HCT116 (cell line): ENCODE data around the gene FGF8.

Experiments
- CEBPB ChIP-seq: IDR thresholded peaks from 2 replicates; pipeline ENCODE4 v1.6.1; 2012; ENCODE audit warnings: low read depth
- EZH2 ChIP-seq: fragments of 200-600 bp; sonication (generic); IDR thresholded peaks from 2 replicates; pipeline ENCODE4 v1.6.1; 2017; ENCODE audit warnings: antibody characterized with exemption, mixed run types
- EZH2phosphoT487 ChIP-seq: fragments of 200-600 bp; IDR thresholded peaks from 2 replicates; pipeline ENCODE4 v1.6.1; 2018; ENCODE audit warnings: antibody characterized with exemption, borderline replicate concordance
- POLR2A ChIP-seq: IDR thresholded peaks from 2 replicates; pipeline ENCODE4 v1.7.0; 2011; ENCODE audit warnings: borderline replicate concordance; ENCODE audit not compliant: insufficient read depth, insufficient read length; ENCODE audit errors: extremely low read depth
- POLR2AphosphoS5 ChIP-seq: IDR thresholded peaks from 2 replicates; pipeline ENCODE4 v1.6.1; 2011; ENCODE audit warnings: mild to moderate bottlenecking, low read depth, low read length, moderate library complexity
- ZNF274 ChIP-seq: fragments of 200-500 bp; sonication (Bioruptor generic); IDR thresholded peaks from 2 replicates; pipeline ENCODE4 v1.6.1; 2014; ENCODE audit warnings: mild to moderate bottlenecking, low read depth, low read length, inconsistent platforms
- TF ChIP-seq, protein P1 (sequence below), 3 experiments: fragments of 200-600 bp in 1 of 3; sonication (generic) in 1 of 3; IDR thresholded peaks in 2 of 3; conservative IDR thresholded peaks in 1 of 3; 2 replicates each; pipeline ENCODE4 v1.5.1; 2012 to 2017; ENCODE audit warnings: low read depth in 2 of 3, low read length in 2 of 3, antibody characterized with exemption in 1 of 3, borderline replicate concordance in 1 of 3, control low read depth in 1 of 3, mild to moderate bottlenecking in 1 of 3, mixed read lengths in 1 of 3, mixed run types in 1 of 3, moderate library complexity in 1 of 3; ENCODE audit not compliant: insufficient read depth in 1 of 3
- TF ChIP-seq, protein P2 (sequence below): IDR thresholded peaks from 2 replicates; pipeline ENCODE4 v1.6.1; 2012

DNA sequence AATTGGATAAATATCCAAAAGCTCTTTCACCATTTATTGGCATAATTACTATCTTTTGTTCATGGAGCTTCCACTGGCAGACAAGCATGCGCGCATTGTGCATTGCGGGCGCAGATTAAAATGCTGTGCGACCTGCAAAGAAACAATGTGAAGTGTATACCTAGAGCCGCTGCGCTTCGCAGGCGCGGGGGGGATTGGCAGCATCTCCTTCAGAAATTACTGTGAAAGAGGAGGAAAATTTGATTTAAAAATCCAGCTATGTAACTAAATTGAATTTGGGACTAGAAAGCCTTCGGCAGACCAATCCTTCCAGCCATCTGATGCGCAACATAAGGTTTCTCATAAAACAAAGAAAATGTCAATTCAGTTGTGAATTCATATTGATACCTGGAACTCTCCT lies 17.6 kb upstream of the FGF8 start:
- TF ChIP-seq, protein P1, sequence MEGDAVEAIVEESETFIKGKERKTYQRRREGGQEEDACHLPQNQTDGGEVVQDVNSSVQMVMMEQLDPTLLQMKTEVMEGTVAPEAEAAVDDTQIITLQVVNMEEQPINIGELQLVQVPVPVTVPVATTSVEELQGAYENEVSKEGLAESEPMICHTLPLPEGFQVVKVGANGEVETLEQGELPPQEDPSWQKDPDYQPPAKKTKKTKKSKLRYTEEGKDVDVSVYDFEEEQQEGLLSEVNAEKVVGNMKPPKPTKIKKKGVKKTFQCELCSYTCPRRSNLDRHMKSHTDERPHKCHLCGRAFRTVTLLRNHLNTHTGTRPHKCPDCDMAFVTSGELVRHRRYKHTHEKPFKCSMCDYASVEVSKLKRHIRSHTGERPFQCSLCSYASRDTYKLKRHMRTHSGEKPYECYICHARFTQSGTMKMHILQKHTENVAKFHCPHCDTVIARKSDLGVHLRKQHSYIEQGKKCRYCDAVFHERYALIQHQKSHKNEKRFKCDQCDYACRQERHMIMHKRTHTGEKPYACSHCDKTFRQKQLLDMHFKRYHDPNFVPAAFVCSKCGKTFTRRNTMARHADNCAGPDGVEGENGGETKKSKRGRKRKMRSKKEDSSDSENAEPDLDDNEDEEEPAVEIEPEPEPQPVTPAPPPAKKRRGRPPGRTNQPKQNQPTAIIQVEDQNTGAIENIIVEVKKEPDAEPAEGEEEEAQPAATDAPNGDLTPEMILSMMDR (IDR thresholded peaks at IDR 0.05 in 2 of 3, conservative IDR thresholded peaks at IDR 0.05 in 1 of 3; ENCODE audit: borderline replicate concordance in 1 of 3, insufficient read depth in 1 of 3, low read depth in 2 of 3, low read length in 2 of 3) = no peak
- TF ChIP-seq EZH2 (no peak), ZNF274 (no peak), CEBPB (no peak), POLR2A (no peak), EZH2phosphoT487 (no peak), POLR2AphosphoS5 (no peak)
- TF ChIP-seq, protein P2, sequence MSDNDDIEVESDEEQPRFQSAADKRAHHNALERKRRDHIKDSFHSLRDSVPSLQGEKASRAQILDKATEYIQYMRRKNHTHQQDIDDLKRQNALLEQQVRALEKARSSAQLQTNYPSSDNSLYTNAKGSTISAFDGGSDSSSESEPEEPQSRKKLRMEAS = no peak
